Measurements from ENCODE around the gene SLC9A2. TPM values are rescaled to one million over a fixed set of nuclear protein-coding genes. Genes with fewer than 3 reads are reported as not detected.

Gene SLC9A2
- total RNA-seq, 2 donors from 2014 or later, result 7.3 to 22.4 TPM

- Histone ChIP-seq H3K27ac (no peak overlapping the region), H3K36me3 (no peaks in the 10 kb centered on the region), H3K4me1 (replicated peaks) (no peaks in the 10 kb centered on the region), H3K27me3 (replicated peaks; ENCODE audit: insufficient read depth) (no peaks in the 10 kb centered on the region), H3K9me3 (no peaks in the 10 kb centered on the region), H3K4me3 (no peak overlapping the region)
- intact Hi-C loops (cut with DNase I), result no loop called here
- no peak for DNase-seq (ENCODE audit: low spot score)
- TF ChIP-seq POLR2AphosphoS5 (IDR thresholded peaks at IDR 0.05) (no peak), POLR2A (IDR thresholded peaks at IDR 0.05) (no peak)
- TF ChIP-seq, protein P1, sequence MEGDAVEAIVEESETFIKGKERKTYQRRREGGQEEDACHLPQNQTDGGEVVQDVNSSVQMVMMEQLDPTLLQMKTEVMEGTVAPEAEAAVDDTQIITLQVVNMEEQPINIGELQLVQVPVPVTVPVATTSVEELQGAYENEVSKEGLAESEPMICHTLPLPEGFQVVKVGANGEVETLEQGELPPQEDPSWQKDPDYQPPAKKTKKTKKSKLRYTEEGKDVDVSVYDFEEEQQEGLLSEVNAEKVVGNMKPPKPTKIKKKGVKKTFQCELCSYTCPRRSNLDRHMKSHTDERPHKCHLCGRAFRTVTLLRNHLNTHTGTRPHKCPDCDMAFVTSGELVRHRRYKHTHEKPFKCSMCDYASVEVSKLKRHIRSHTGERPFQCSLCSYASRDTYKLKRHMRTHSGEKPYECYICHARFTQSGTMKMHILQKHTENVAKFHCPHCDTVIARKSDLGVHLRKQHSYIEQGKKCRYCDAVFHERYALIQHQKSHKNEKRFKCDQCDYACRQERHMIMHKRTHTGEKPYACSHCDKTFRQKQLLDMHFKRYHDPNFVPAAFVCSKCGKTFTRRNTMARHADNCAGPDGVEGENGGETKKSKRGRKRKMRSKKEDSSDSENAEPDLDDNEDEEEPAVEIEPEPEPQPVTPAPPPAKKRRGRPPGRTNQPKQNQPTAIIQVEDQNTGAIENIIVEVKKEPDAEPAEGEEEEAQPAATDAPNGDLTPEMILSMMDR (IDR thresholded peaks at IDR 0.05), result no peak
- 66% methylated on average over 6 of the region's 6 CpGs for WGBS
Measured at GRCh38 chr2:102599486-102599885, 19.9 kb upstream of the SLC9A2 start.

DNA sequence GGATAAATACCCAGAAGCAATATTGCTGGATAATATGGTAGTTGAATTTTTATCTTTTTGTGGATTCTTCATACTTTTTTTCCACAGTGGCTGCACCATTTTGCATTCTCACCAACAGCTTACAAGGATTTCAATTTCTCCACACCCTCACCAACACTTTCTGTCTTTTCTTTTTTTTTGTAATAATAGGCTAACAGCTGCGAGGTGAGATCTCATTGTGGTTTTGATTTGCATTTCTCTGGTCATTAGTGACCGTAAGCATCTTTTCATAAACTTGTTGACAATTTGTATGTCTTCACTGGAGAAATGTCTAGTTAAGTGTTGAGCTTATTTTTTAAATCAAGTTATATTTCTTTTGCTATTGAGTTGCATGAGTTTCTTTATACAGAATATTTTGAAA lies 17.6 kb upstream of the SLC9A2 start:
- Histone ChIP-seq H3K4me1 (replicated peaks) (no peaks in the 10 kb centered on the region), H3K9me3 (no peaks in the 10 kb centered on the region), H3K27ac (no peak overlapping the region), H3K36me3 (no peaks in the 10 kb centered on the region), H3K4me3 (no peak overlapping the region), H3K27me3 (replicated peaks; ENCODE audit: insufficient read depth) (no peaks in the 10 kb centered on the region)
- intact Hi-C loops (cut with DNase I), result no loop called here
- WGBS, result 92% methylated on average over 2 of the region's 2 CpGs
- TF ChIP-seq POLR2AphosphoS5 (IDR thresholded peaks at IDR 0.05) (no peak), POLR2A (IDR thresholded peaks at IDR 0.05) (no peak)
- TF ChIP-seq, protein P1 (IDR thresholded peaks at IDR 0.05), result no peak
- no peak for DNase-seq (ENCODE audit: low spot score)

DNA sequence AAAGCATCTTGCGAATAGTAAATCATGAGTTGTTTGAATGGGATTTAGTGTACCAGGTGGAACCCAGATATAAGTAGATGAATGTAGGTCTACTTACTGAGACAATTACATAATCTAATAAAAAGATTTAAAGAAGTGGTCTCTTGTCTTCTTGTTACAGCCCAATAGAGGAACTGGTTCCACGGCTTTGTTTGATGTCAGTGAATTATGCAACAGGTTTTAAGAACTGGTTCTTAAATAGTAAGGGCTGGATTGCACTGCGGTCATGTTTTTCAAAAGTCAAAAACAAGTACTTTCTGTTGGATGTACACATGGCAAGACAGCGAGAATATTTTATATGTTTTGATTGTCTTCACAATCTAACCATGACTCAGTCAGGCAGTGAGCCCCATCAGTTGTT lies 15.4 kb upstream of the SLC9A2 start:
- no peaks in the 10 kb centered on the region for H3K4me1 ChIP-seq (replicated peaks)
- intact Hi-C loops (cut with DNase I), result no loop called here
- no peak overlapping the region for H3K27ac ChIP-seq
- WGBS, result 47% methylated on average over 4 of the region's 4 CpGs
- no peaks in the 10 kb centered on the region for H3K27me3 ChIP-seq (replicated peaks; ENCODE audit: insufficient read depth)
- no peak overlapping the region for H3K4me3 ChIP-seq
- peak; percentile 57 for DNase-seq (ENCODE audit: low spot score)
- H3K36me3 ChIP-seq, result no peaks in the 10 kb centered on the region
- TF ChIP-seq, protein P1 (IDR thresholded peaks at IDR 0.05), result no peak
- TF ChIP-seq POLR2A (IDR thresholded peaks at IDR 0.05) (no peak), POLR2AphosphoS5 (IDR thresholded peaks at IDR 0.05) (no peak)
- H3K9me3 ChIP-seq, result no peaks in the 10 kb centered on the region

- no peaks in the 10 kb centered on the region for H3K36me3 ChIP-seq
- TF ChIP-seq POLR2A (IDR thresholded peaks at IDR 0.05) (no peak), POLR2AphosphoS5 (IDR thresholded peaks at IDR 0.05) (no peak)
- TF ChIP-seq, protein P1 (IDR thresholded peaks at IDR 0.05), result no peak
- no peaks in the 10 kb centered on the region for H3K27me3 ChIP-seq (replicated peaks; ENCODE audit: insufficient read depth)
- intact Hi-C loops (cut with DNase I), result no loop called here
- no peaks in the 10 kb centered on the region for H3K9me3 ChIP-seq
- no peak overlapping the region for H3K27ac ChIP-seq
- no peak overlapping the region for H3K4me3 ChIP-seq
- WGBS, result 36% methylated on average over 3 of the region's 3 CpGs
- no peaks in the 10 kb centered on the region for H3K4me1 ChIP-seq (replicated peaks)
- DNase-seq (ENCODE audit: low spot score), result no peak
Measured at GRCh38 chr2:102604769-102605168, 14.6 kb upstream of the SLC9A2 start.

DNA sequence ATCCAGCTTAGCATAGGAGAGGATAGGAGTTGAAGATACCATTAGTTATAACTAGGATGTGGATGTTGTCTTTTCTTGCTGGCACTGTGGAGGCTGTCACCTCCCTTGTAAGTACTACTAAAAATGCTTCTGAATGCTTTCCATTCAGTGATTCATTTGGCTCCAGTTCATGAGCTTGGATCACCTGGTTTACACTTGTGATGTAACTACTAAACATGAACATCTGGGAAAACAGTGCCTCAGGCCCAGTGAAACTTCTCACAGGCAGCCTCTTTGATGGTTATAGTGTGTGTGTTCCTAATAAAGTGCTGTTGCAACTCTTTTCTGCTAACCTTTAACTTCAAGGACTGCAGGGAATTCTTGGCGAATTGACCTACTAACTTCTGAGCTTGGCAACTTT lies 13.0 kb upstream of the SLC9A2 start:
- no peak overlapping the region for H3K4me3 ChIP-seq
- 43% methylated on average over 1 of the region's 1 CpG for WGBS
- H3K9me3 ChIP-seq, result no peaks in the 10 kb centered on the region
- H3K4me1 ChIP-seq (replicated peaks), result no peaks in the 10 kb centered on the region
- no peak for TF ChIP-seq POLR2A (IDR thresholded peaks at IDR 0.05)
- TF ChIP-seq POLR2AphosphoS5 (IDR thresholded peaks at IDR 0.05), result peak; percentile 22
- no peaks in the 10 kb centered on the region for H3K36me3 ChIP-seq
- intact Hi-C loops (cut with DNase I), result no loop called here
- peak; percentile 60 for DNase-seq (ENCODE audit: low spot score)
- no peaks in the 10 kb centered on the region for H3K27me3 ChIP-seq (replicated peaks; ENCODE audit: insufficient read depth)
- no peak overlapping the region for H3K27ac ChIP-seq
